Measurements from ENCODE around the gene LCMT2. TPM values are rescaled to one million over a fixed set of nuclear protein-coding genes. Genes with fewer than 3 reads are reported as not detected.

Gene LCMT2
- total RNA-seq, 2 donors from 2014 or later: 5.6 to 7.8 TPM

DNA sequence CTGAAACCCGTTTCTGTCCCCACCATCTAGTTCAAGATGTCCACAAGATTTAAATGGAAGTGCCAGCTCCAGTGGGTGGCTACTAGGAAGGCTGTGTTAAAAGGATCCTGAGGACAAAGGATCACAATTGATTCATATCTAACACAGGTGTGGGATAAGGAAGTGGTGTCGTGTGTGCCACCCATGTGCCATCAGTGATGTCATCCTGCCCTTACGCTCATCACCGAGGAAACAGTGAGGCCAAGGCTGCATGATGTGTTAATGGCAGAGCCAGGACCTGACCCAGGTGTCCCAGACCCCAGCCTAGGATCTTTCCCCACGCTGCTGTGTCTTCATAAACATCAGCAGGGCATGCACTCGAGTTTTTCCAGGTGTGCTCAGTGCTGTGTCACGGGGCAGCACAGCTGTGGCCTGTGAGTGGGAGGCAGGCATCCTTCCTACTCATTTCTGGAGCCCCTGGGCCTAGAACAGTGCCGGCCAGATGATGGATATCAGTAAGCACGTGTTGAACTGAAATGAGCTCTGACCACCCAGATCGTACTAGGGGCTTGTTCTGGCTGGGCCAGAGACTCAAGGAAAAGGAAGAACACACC is 53.0 kb downstream of the LCMT2 start:
- Mint-ChIP-seq H3K27ac (no peak overlapping the region), H3K27me3 (ENCODE audit: low read depth) (peaks cover 5% of the 10 kb centered on the region), H3K36me3 (ENCODE audit: insufficient read depth in 2 of 2) (no peaks in the 10 kb centered on the region), H3K4me1 (ENCODE audit: low read depth) (no peaks in the 10 kb centered on the region), H3K9me3 (no peaks in the 10 kb centered on the region), H3K4me3 (no peak overlapping the region)
- ATAC-seq (replicated peaks in 1 of 2) (no peak), DNase-seq (no peak)

DNA sequence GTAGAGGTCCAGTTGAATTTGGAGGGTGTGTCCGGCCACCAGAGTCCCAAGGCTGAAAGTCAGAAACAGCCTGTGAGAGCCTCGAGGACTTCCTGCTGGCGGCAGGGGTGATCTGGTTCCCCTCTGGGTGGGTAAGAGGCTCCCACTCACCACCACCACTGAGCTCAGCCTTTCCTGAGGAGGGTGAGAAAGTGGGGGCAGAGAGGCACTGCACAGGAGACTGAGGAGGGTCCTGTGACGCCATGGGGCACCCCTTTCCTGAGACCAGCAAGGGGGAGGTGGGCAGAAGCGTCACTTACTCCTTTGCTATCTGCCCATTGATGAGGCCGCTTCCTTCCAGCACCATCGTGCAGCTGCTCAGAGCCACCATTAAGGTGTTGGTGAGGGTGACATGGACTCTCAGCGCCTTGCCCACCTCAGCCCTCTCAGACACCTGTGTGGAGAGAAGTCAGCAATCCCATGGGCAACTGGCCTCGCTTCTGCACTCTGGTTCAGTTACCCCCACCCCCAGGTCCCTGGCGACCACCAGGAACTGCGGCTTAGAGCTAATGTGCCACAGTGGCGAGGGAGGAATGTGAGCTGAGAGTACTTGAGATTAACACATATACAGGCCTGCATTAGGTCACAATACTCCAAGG is 53.7 kb downstream of the LCMT2 start:
- H3K27ac Mint-ChIP-seq: no peak overlapping the region
- ATAC-seq (replicated peaks in 1 of 2) (no peak), DNase-seq (no peak)
- H3K4me3 Mint-ChIP-seq: no peak overlapping the region
- H3K36me3 Mint-ChIP-seq (ENCODE audit: insufficient read depth in 2 of 2): no peaks in the 10 kb centered on the region
- H3K27me3 Mint-ChIP-seq (ENCODE audit: low read depth): peaks cover 5% of the 10 kb centered on the region
- no peaks in the 10 kb centered on the region for H3K4me1 Mint-ChIP-seq (ENCODE audit: low read depth)
- peaks cover 0 to 2% of the 10 kb centered on the region in 2 donors for H3K9me3 Mint-ChIP-seq

DNA sequence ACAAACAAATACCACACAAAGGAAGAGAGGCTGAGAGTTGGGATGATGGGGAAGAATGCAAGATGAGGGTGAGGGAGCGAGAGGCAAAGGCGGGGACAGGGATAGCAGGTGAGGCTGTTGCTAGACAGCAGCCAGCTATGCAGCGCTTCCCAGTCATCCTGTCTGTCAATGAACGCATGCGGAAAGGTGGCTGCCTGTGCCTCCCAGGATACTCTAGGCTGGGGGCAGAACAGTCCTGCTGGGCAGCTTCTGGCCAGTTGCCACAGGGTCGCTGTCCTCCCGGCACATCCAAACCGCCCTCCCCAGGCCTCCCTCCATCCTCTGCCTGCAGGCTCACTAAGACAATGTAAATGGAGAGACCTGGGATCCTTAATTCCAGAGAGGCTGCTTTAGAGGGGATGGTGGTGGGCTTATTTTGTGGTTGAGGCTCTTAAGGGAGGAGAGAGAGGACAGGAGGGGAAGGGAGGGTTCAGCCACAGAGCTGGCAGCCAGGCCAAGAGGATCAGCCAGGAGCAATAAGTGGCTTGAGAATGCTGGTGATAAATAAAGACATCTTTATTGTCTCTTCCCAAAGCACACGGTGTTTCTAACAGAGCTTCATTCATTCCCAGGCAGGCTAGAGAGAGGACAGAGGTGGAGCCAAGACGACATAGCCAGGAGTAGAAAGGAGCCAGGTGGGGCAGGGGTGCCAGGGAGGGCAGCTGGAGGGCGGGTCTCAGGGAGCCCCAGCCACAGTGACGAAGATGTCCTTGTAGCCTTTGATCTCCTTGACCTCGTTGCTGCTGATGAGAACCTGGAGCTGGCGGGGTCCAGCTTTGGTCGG is 54.4 kb downstream of the LCMT2 start:
- H3K4me3 Mint-ChIP-seq: no peak overlapping the region
- peaks cover 5% of the 10 kb centered on the region for H3K27me3 Mint-ChIP-seq (ENCODE audit: low read depth)
- H3K27ac Mint-ChIP-seq: no peak overlapping the region
- H3K9me3 Mint-ChIP-seq: peaks cover 0 to 2% of the 10 kb centered on the region in 2 donors
- DNase-seq (no peak), ATAC-seq (replicated peaks in 1 of 2) (no peak)
- H3K4me1 Mint-ChIP-seq (ENCODE audit: low read depth): no peaks in the 10 kb centered on the region
- H3K36me3 Mint-ChIP-seq (ENCODE audit: insufficient read depth in 2 of 2): no peaks in the 10 kb centered on the region

DNA sequence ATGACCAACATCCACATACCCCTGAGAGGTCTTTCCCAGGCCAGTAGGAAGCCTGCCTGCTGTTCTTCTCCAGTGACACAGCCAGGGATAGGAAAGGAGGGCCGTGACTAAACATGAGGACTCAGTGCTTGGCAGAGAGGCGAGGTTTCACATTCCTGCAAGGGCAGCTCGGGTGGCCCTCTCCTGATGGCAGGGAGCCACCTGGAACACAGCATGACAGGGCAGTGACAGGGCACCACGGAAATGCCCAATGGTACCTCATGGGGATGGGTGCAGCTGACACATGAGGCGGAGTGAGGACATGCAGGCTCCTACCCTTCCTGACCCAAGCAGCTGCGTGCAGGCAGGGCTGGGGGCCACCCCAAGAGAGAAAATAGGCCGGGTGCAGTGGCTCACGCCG is 56.2 kb downstream of the LCMT2 start:
- Mint-ChIP-seq H3K4me3 (no peak overlapping the region), H3K36me3 (ENCODE audit: insufficient read depth in 2 of 2) (no peaks in the 10 kb centered on the region), H3K27me3 (ENCODE audit: low read depth) (peaks cover 9% of the 10 kb centered on the region), H3K27ac (no peak overlapping the region), H3K9me3 (peaks cover 0 to 2% of the 10 kb centered on the region in 2 donors), H3K4me1 (ENCODE audit: low read depth) (no peaks in the 10 kb centered on the region)
- DNase-seq: no peak
- ATAC-seq (replicated peaks in 1 of 2): no peak

Other genes with a start within 250 kb of the LCMT2 start
- 10 to 100 TPM; 33.1 to 37.5 TPM for gene UBR1, start 224.5 kb downstream of the LCMT2 start, total RNA-seq
- 10 to 100 TPM; 17.1 to 19.2 TPM for gene TMEM62, start 197.0 kb downstream of the LCMT2 start, total RNA-seq
- gene CCNDBP1, start 145.2 kb downstream of the LCMT2 start, total RNA-seq: 10 to 100 TPM; 90.9 to 97.6 TPM
- gene EPB42, start 109.6 kb downstream of the LCMT2 start, total RNA-seq: not detected
- not detected for gene TGM5, start 63.6 kb downstream of the LCMT2 start, total RNA-seq
- gene TGM7, start 28.3 kb downstream of the LCMT2 start, total RNA-seq: not detected
- 10 to 100 TPM; 42.0 to 44.8 TPM for gene ZSCAN29, start 40.5 kb upstream of the LCMT2 start, total RNA-seq
- 10 to 100 TPM; 28.0 to 28.7 TPM for gene TUBGCP4, start 40.5 kb upstream of the LCMT2 start, total RNA-seq
- gene TP53BP1, start 162.6 kb upstream of the LCMT2 start, total RNA-seq: 10 to 100 TPM; 33.2 to 35.0 TPM
- gene MAP1A, start 187.0 kb upstream of the LCMT2 start, total RNA-seq: 1 to 10 TPM in 1 of 2 donors, under 1 TPM in 1; 0.82 to 1.8 TPM

All from activated T-cell treated with anti-CD3 and anti-CD28 coated beads, Interleukin-2, amount 50 U/mL, for 72 hours (primary cell).